Lower lobe of right lung (tissue), 2 donors: ENCODE data around the gene PSMC3IP. TPM values are rescaled to one million over a fixed set of nuclear protein-coding genes. Genes with fewer than 3 reads are reported as not detected.
"Not testable (repeated sequence)": the region's sequence is repeated elsewhere in the genome, so short reads cannot be mapped to it uniquely, and the experiment has no call there.

ENCODE experiments used
- ATAC-seq, 2 donors: fragments of 200-7000 bp; cut with Tn5 transposase; one replicate each; pipeline ENCODE4 v1.9.1; 2020 to 2022; ENCODE audit warnings: mild to moderate bottlenecking in 2 of 2, moderate library complexity in 2 of 2
- DNase-seq: peaks from one replicate; pipeline ENCODE4 v3.0.0-alpha.2; 2020
- H3K27ac ChIP-seq: fragments of 200-600 bp; one replicate; pipeline ENCODE4 v1.8.0; 2022
- H3K27me3 ChIP-seq: fragments of 200-600 bp; one replicate; pipeline ENCODE4 v1.8.0; 2022; ENCODE audit warnings: low read depth
- H3K36me3 ChIP-seq: fragments of 200-600 bp; one replicate; pipeline ENCODE4 v1.8.0; 2022; ENCODE audit warnings: mild to moderate bottlenecking
- H3K4me1 ChIP-seq: fragments of 200-600 bp; one replicate; pipeline ENCODE4 v1.8.0; 2022
- H3K4me3 ChIP-seq: fragments of 200-600 bp; one replicate; pipeline ENCODE4 v1.8.0; 2022; ENCODE audit warnings: mild to moderate bottlenecking
- H3K9me3 ChIP-seq: fragments of 200-600 bp; one replicate; pipeline ENCODE4 v1.8.0; 2022
- intact Hi-C: fragments of 100-400 bp; cut with DNase I; formaldehyde crosslinking; loops from one replicate; pipeline ENCODE4 v1.11.0; 2022
- total RNA-seq: library from RNA; stranded (reverse); fragmentation: NEBNext Ultra II Directional; extraction: Animal tissue kit (Norgen Biotek cat#: 25700); gene quantifications from one replicate; pipeline ENCODE4 v1.2.1, GENCODE V29; 2021
- TF ChIP-seq, protein P1 (sequence below): fragments of 200-600 bp; IDR thresholded peaks from one replicate; pipeline ENCODE4 v1.8.0; 2022; ENCODE audit warnings: antibody characterized with exemption, mild to moderate bottlenecking
- donor health status: DM: no; HTN: yes; CAD: no; lungs with severe emphysema.

PSMC3IP gene
- total RNA-seq, 1 donor from 2014 or later = 4.8 TPM

DNA sequence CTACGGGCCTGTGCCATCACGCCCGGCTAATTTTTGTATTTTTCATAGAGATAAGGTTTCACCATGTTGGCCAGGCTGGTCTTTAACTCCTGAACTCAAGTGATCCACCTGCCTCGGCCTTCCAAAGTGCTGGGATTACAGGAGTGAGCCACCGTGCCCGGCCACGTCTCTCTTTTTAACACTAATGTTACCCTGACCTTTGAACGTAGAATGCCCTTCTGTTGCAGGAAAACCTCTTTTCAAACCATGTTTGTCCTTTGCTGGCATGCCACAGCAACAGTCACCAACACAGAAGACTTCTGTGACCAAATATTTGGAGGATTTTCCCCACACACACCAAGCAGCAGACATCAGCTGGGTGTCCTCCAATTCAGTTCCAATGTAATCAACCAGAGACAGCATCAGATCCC lies 32.6 kb downstream of the PSMC3IP start:
- intact Hi-C loops = no loop called here
- H3K9me3 ChIP-seq = no peaks in the 10 kb centered on the region
- H3K4me1 ChIP-seq = peaks cover 4% of the 10 kb centered on the region
- ATAC-seq (no peak), DNase-seq (no peak)
- H3K36me3 ChIP-seq = peaks cover 52% of the 10 kb centered on the region
- TF ChIP-seq, protein P1, sequence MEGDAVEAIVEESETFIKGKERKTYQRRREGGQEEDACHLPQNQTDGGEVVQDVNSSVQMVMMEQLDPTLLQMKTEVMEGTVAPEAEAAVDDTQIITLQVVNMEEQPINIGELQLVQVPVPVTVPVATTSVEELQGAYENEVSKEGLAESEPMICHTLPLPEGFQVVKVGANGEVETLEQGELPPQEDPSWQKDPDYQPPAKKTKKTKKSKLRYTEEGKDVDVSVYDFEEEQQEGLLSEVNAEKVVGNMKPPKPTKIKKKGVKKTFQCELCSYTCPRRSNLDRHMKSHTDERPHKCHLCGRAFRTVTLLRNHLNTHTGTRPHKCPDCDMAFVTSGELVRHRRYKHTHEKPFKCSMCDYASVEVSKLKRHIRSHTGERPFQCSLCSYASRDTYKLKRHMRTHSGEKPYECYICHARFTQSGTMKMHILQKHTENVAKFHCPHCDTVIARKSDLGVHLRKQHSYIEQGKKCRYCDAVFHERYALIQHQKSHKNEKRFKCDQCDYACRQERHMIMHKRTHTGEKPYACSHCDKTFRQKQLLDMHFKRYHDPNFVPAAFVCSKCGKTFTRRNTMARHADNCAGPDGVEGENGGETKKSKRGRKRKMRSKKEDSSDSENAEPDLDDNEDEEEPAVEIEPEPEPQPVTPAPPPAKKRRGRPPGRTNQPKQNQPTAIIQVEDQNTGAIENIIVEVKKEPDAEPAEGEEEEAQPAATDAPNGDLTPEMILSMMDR = no peak
- no peak overlapping the region for H3K27ac ChIP-seq
- no peaks in the 10 kb centered on the region for H3K27me3 ChIP-seq
- H3K4me3 ChIP-seq = no peak overlapping the region

DNA sequence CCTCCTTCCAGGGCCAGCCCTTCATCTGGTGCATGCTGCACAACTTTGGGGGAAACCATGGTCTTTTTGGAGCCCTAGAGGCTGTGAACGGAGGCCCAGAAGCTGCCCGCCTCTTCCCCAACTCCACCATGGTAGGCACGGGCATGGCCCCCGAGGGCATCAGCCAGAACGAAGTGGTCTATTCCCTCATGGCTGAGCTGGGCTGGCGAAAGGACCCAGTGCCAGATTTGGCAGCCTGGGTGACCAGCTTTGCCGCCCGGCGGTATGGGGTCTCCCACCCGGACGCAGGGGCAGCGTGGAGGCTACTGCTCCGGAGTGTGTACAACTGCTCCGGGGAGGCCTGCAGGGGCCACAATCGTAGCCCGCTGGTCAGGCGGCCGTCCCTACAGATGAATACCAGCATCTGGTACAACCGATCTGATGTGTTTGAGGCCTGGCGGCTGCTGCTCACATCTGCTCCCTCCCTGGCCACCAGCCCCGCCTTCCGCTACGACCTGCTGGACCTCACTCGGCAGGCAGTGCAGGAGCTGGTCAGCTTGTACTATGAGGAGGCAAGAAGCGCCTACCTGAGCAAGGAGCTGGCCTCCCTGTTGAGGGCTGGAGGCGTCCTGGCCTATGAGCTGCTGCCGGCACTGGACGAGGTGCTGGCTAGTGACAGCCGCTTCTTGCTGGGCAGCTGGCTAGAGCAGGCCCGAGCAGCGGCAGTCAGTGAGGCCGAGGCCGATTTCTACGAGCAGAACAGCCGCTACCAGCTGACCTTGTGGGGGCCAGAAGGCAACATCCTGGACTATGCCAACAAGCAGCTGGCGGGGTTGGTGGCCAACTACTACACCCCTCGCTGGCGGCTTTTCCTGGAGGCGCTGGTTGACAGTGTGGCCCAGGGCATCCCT lies 34.1 kb downstream of the PSMC3IP start:
- intact Hi-C loops = no loop called here
- Histone ChIP-seq H3K4me3 (no peak overlapping the region), H3K9me3 (no peaks in the 10 kb centered on the region), H3K27ac (no peak overlapping the region), H3K36me3 (peaks cover 66% of the 10 kb centered on the region), H3K4me1 (peaks cover under 1% of the 10 kb centered on the region), H3K27me3 (no peaks in the 10 kb centered on the region)
- no peak for ATAC-seq
- TF ChIP-seq, protein P1 = no peak
- no peak for DNase-seq

GRCh38 chr17:42541041-42541833 lies 36.3 kb downstream of the PSMC3IP start:
- Histone ChIP-seq H3K27me3 (no peaks in the 10 kb centered on the region), H3K4me3 (no peak overlapping the region), H3K27ac (no peak overlapping the region), H3K4me1 (peaks cover 13% of the 10 kb centered on the region), H3K9me3 (no peaks in the 10 kb centered on the region), H3K36me3 (peaks cover 72% of the 10 kb centered on the region)
- TF ChIP-seq, protein P1 = no peak
- ATAC-seq (no peak), DNase-seq (no peak)
- intact Hi-C loops = no loop called here

- DNase-seq, H3K4me3 ChIP-seq, H3K27me3 ChIP-seq, intact Hi-C loops, ATAC-seq, H3K9me3 ChIP-seq, H3K27ac ChIP-seq: not testable (repeated sequence)
- H3K4me1 ChIP-seq = peaks cover 16% of the 10 kb centered on the region
- peaks cover 72% of the 10 kb centered on the region for H3K36me3 ChIP-seq
These were observed 37.0 kb downstream of the PSMC3IP start for GRCh38 chr17:42540558-42540957.

DNA sequence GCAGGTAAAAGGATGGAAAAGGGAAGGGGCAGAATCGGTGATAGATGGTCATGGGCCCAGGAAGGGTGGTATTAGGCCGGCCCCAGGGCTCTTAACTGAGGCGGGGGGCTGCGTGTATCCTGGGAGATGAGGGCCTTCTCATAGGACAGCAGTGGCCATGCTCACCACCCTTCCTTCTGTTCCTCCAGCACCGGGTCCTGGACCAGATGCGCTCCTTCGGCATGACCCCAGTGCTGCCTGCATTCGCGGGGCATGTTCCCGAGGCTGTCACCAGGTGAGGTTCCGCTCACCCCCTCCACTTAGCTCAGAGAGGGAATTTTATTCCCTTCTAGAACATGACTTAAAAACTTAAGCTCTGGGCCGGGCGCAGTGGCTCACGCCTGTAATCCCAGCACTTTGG lies 39.0 kb downstream of the PSMC3IP start:
- Histone ChIP-seq H3K4me3 (no peak overlapping the region), H3K36me3 (peaks cover 54% of the 10 kb centered on the region), H3K27ac (no peak overlapping the region), H3K27me3 (no peaks in the 10 kb centered on the region), H3K4me1 (peaks cover 24% of the 10 kb centered on the region), H3K9me3 (no peaks in the 10 kb centered on the region)
- intact Hi-C loops = no loop called here
- TF ChIP-seq, protein P1 = no peak
- ATAC-seq (no peak), DNase-seq (no peak)
